DLD1 (cell line): ENCODE results near the gene SERPINB12.

Experiments used
- in situ Hi-C: cut with HindIII; loops from 2 replicates; pipeline ENCODE4 v1.10.0; 2017; ENCODE audit warnings: low sequenced_read_pairs

SERPINB12 gene, protein sequence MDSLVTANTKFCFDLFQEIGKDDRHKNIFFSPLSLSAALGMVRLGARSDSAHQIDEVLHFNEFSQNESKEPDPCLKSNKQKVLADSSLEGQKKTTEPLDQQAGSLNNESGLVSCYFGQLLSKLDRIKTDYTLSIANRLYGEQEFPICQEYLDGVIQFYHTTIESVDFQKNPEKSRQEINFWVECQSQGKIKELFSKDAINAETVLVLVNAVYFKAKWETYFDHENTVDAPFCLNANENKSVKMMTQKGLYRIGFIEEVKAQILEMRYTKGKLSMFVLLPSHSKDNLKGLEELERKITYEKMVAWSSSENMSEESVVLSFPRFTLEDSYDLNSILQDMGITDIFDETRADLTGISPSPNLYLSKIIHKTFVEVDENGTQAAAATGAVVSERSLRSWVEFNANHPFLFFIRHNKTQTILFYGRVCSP

DNA sequence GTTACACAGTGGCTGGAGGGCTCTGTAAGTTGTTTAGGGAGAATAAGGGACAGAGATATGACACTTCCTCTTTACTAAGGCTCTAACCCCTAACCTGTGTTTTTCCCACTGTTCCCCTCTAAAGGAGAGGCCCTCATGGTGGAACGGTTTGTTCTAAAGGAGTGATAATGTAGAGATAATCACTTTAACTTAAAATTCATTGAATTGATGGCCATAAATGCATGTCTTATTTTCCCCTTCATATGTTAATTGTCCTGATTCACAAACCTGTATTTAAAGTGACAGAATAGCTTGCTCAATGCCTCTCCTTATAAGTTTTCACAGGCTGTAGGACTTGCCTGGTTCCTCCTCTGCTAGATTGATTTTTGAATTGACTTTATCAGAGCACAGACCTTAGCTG is at the start of gene SERPINB12:
SERPINB12 (plus strand) TSS at position 301 of the 400 bp plus-strand sequence. CDS start 13,791 bp downstream, outside the sequence.
- in situ Hi-C loops, result no loop called here

DNA sequence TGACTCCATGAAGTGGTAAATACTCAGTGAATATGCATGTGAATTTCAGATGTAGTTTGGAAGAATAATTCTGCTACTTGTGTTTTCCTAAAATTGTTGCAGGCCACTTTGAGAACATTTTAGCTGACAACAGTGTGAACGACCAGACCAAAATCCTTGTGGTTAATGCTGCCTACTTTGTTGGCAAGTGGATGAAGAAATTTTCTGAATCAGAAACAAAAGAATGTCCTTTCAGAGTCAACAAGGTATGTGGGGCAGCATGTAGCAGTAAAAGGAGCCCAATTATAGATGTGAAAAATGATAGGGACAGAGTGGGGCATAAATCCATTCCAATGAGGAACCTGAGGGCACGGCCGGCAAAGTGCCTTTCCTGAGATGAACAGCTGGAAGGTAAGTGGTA is 49.3 kb upstream of the SERPINB12 start:
- in situ Hi-C loops, result no loop called here

DNA sequence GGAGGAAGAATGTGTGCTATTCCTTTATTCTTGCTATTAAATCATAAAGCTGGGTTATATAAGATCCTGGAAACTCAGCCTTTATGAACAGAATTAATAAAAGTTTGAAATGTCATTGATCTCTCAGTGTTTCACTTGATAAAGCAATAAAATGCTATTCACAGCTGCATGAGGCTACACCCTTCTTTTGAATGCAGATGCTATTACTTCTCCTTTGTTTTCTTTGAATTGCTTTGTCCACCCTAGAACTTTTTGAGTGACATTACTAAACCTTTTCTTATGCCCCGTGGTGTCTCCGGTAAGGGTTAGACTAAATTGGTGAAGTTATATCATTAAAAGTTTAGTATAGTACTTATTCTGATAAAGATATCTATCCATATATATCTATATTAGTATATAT is 46.5 kb upstream of the SERPINB12 start:
- in situ Hi-C loops, result no loop called here

DNA sequence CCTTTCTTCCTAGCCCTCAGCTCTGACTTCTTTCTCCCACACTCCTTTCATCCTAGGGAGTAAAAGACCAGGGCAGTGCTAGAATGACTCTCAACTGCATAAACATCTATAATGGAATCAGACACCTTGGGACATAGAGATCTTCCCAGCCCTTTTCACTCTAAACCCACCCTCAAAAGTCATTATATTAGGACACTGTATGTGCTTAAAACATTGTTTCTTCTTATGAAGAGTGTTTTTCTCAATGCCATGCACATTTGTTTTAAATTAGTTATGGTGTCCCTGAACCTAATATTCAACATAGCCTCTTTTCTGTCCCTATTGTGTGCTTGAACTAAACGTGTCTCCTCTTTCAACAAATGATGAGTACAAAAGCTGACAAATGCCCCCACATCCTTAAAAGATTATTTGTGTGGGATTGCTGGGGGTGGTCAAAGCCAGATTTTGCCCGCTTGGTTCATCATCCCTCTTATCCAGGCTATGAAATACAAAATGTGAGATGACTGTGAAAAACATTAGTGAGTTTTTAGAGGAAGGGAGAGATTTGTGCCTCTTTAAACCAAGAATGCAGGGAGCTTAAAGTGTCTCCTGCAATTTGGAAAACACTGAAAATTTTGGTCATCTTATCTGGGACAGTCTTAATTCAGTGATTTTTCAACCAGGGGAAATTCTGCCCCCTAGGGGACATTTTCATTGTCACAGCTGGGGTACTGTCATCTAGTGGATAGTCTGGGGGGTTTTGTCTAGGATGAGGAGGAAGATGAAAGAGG is 36.4 kb upstream of the SERPINB12 start:
- in situ Hi-C loops, result no loop called here

DNA sequence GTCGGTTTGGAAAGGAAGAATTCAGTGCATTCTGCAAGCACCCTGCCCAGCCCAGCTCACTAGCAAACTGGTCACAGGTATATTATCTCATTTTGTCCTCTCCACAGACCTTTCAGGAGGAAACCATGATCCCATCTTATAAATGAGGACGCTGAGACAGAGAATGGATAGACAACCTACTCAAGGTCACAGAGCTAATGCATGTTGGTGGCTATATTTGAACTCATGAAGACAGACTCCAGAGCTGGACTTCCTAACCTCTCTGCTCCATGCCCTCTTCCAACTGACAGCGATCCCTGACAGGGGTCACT is 35.9 kb upstream of the SERPINB12 start:
- in situ Hi-C loops, result no loop called here

DNA sequence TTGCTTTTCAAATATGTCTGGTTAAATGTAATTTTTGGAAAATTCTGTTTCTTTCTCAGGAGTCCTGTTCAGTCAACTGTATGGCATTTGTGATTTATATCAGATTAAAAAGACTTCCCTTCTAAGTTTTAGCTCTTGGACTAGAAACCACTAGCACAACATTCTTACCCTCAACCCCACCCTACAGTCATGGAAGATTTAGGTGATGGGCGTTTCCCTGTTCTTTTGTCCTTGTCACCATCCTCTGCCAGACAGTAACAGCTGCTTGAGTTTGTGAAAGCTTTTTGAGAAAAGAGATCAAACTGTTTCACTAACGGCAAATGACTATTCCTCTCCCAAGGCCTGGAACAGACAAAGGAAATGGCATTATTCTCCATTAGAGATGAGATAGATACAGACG is 33.6 kb upstream of the SERPINB12 start:
- in situ Hi-C loops, result no loop called here

DNA sequence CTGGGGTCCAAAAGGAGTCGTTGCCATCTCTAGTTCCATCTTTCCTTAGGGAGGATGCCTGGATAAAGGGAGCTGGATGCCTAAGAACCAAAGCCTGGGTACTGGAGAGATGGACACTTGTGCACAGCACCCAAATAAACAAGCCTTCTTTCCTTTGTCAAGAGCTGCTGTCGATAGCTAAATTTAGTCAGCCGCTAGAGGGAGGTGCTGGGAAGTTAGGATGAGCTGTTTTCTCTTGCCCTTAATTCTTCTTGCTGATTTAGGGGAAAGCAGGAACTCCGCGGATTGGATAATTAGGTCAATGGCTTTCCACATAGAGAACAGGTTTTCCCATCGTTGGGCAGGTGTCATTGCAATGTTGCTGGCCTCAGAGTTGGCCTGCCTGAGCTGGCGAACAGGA is 30.9 kb upstream of the SERPINB12 start:
- in situ Hi-C loops, result no loop called here

DNA sequence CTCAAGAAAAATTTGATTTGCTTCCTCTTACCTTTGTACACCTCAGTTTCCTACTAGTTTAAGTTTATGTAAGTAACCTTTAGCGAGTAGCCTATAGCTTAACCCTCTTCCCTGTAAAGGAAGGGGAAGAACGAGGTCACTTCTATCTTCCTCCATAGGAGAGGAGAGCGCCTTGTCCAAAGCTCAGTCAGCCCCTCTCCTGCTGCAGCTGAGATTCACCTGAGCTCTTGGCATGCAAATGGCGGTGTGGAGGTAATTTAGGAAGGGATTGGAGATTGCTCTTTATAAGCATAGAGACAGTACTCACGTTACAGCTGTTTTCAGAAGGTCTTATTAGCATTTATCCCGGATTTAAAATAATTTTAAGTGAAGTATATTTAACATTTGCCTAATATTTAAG is 27.8 kb upstream of the SERPINB12 start:
- in situ Hi-C loops, result no loop called here

DNA sequence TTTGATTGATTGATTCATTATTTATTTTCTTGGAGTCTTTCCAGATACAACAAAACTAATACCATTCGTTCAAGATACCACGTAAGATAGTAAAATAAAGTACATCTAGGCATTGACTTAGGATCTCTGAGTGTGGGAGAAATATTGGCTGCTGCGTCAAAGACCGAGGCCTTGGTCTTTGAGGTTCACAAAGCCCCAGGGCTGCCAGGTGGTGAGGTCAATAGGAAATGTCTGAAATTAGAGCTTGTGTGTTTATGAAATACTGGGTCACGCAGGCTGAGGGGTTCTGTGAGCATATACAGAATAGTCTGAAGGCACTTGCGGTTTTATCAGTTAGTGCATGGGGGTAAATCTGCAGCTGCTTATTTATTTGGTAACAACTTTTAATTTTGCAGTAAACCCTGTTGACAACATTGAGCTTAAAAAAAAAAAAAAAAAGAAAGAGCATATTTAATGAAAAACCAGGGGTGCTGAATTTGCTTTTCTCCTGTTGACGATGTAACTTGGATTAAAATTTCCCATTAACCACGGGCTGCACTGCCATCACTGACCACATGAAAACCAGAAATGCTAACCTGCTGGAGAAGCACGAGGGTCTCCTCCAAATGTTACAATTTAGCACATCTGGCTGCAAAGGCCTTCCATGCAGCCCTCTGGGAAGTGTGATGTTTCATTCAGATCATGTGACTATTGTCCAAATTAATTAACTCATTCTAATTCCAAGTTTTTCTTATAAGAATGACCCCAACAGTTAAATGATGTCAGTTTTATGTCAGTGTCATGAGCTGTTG is 27.1 kb upstream of the SERPINB12 start:
- in situ Hi-C loops, result no loop called here

DNA sequence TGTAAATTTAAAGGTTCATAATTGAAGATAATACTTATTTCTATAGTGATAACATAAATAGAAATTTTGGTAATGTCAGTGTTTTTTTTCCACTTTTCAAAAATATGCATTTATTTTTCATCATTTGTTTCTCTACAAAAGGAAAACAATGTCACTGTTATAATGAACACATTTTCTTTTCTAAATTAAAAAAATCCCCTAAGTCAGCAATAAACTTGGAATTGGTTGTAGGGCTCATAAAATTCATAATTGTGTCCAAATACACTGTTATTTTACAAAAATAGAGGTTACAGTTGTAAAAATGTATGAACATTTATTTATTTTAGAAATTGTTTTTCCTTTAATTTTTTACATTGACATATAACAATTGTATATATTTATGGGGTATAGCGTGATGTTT is 26.4 kb upstream of the SERPINB12 start:
- in situ Hi-C loops, result no loop called here

DNA sequence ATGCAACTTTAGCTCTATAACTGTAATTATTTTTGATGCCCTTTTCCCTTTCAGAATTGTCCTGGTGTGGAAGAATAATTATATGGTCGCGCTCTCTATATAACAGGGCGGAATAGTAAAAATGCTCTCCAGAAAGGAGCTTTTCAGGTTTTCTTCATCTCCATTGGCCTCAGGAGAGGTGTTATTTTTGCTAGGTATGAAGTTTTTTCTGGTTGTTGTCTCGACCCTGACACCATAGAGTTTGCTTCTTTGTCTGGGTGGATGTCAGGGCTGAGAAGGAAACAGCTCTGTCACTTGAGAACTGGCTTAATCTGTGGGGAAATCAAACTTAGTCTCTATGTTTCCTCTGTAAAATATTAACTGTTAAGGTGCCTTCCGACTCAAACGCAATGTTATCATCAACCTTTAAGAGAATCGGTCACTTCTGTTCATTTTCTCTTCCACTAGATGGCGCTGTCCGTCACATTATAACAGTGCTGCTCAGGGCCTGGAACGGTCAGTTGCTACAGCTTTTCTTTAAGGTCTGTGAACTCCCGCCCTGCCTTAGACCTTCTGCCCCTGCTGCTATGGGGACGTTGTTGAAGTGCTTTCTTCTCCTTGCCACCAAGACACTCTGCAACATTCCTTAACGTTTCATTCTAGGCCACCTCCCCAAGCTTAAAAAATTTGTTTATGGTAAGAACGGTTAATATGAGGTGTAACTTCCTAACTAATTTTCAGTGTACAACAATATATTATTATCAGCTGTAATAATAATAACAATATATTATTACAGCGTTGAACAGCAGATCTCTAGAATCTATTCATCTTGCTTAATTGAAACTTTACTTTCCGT is 23.8 kb upstream of the SERPINB12 start:
- in situ Hi-C loops, result no loop called here

DNA sequence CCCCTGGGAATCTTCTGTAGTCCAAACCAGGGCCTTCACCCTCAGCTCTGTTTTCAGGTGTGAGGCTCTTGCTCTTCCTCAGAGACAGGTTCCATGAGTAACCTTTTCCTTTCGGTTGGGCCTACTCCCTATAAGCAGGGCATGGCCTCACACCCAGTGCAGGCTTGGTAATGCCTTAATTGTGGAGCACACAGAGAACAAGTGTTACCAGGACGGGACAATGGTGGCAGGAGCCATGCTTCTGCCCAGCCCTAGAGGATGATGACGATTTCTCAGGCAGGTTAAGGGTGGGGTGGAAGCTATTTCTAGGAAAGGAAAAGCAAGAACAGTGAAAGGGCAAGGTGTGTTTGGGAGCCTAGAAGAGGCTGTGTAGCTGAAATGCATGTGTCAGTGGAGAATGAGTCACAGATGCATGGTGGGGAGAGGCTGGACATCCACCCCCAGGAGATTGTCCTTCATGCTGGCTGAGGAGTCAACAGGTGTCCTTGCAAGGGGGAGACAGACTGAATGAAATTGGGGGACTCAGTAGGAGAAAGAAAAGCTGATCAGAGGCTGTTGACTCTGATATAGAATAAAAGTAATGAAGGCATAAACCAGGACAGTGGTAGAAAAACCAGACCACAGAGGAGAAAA is 22.0 kb upstream of the SERPINB12 start:
- in situ Hi-C loops, result no loop called here

DNA sequence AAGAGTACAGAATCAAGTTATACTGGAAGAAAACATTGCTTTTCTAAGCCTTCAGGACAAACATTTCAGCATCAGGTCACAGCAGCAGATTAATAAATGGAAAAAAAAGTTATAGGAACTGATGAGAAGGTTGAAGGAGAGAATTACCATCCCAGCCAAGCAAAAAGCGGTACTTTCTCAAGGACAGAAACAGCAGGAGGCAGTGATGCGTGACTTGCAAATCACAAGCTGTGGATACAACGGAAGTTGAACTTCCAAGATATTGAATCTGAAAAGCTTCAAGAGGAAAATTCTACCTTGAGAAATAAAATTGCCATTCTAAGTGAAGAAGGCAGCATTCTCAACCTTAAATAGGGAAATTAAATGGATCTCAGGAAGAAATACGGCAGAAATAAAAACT is 18.5 kb upstream of the SERPINB12 start:
- in situ Hi-C loops, result no loop called here

DNA sequence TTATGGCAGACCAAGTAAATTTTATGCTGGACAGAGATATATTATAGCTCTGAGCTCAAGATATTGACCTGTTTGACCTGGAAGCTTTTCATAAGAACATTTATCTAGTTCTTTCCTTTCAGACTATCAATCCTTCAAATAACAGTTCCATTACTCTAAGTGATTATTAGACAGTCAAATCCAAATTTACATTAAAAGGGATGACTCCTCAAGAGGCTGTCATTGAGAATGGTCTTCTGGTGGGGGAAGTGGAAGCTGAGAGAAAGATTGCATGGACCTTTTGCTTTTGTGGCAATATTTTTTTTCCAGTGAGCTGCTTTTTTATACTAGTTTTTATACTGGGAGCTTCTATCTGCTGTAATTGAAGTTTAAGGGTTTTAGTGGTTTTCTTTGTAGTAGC is 14.9 kb upstream of the SERPINB12 start:
- in situ Hi-C loops, result no loop called here

DNA sequence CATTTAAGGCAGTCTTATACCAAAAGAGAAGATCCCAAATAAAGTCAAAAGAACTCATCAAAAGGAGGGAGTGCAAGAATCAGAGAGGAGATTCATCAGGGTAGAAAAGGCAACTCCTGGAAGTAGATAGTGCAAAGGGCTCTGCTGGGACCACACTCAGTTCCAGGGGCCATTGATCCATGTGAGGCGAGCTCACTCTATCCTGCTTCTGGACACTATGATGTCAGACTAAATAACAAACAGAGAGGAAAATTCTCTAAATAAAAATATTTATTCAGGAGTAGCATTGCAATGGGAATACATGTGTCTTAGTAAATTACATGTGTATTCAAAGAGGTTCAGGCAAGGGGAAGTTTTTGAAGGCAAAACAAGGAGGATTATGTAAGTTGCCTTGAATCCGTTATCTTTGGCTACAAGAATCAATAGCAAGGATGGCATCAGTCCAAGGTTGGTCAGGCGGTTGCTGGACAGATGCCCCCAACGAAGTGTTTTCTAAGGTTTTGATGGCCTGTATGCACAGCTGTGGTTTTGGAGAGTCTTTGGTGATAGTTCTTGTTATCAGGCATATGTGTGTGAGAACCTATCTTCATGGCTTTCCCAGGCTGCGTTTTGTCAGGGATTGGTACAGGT is 13.2 kb upstream of the SERPINB12 start:
- in situ Hi-C loops, result no loop called here

DNA sequence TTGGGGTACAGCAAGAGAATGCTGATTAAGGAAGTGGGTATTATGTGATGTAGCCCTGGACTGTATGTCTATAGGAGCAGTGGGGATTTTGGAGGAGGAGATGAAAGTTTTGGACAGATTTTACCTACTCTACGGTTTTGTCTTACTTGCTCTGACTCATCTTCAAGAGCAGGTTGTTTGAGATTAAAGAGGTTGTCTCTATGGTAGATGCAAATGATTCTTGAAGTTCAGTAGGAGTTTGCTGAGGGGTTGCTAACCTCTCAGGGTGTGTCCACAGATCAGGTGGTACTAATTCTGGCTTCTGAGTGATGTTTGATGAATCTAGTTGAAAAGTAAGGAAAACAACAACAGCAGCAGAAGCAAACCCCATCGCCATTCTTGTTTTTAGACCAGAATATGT is 9.7 kb upstream of the SERPINB12 start:
- in situ Hi-C loops, result no loop called here

DNA sequence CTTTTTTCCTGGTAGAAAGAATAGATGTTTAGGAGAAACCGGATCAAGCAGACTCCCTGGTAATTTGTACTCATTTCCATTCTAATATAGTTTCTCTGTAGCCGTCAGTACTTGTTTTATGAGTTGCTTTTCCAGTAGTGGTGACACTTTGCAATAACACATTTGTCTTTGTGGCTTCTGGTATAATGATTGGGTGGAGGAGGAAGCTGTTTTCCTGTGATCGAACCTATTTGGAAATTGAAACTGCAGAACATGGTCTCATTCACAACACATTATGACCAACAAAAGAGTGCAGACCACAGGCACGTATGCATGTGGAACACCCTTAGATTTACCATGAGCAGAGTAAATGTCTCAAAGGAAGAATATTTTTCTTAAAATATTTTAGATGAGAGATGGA is 7.6 kb upstream of the SERPINB12 start:
- in situ Hi-C loops, result no loop called here

DNA sequence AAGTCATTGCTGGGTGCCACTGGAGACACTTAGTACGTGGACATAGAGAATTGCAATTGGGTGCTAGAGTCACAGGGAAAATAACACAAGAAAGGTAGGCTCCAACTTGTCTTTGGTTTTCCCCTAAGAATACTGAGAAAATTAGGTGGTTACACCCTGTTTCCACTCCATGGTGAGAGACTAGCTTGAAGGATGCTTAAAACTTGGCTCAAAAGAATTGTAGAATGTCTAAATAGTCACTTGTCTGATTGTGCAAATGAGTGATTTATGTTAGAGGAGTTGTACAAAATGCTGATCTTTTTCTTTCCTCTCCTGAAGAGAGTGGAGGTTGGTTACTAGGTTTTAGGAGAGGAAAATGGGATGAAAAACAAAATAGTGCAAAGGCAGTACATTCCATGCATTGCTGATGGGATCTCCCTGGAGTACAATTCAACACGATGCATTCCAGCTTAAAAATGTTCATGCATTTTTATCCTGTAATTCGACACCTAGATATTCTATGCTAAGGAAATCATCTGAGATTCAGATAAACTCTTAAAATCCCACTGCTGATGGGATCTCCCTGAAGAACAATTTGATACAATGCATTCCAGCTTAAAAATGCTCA is 2.2 kb upstream of the SERPINB12 start:
- in situ Hi-C loops, result no loop called here

DNA sequence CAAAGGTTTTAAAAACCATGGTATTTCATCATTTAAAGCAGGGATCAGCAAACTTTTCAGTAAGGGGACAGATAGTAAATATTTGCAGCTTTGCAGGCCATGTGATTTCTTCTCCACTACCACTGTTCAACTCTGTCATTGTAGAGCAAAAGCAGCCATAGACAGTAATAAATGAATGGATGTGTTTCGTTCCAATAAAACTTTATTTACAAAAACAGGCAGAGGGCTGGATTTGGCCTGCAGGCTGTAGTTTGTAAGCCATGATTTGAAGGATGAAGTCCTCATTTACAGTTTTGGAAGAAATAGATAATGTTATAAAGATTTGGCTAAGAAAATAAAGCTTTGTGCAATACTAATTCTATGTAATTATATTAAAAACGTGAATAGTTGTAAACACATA is 1.8 kb downstream of the SERPINB12 start:
- in situ Hi-C loops, result no loop called here
